Measurements from ENCODE around the gene MTMR10.

Gene MTMR10

DNA sequence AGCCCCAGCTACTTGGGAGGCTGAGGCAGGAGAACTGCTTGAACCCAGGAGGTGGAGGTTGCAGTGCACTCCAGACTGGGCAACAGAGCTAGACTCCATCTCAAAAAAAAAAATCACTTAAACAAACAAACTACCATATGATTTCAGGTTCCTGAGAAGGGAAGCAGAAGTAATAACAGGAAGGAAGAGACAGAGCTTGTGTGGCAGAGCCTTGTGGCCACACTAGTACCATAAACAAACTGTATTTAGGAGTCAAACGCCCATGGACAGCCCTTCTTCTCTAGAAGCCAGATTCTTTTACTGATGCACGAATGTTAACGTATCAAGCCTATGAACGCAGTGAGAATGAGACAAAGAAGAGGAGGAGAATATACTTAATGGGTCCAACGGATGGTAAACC lies 12.0 kb downstream of the MTMR10 start:
- TF ChIP-seq, protein P1, sequence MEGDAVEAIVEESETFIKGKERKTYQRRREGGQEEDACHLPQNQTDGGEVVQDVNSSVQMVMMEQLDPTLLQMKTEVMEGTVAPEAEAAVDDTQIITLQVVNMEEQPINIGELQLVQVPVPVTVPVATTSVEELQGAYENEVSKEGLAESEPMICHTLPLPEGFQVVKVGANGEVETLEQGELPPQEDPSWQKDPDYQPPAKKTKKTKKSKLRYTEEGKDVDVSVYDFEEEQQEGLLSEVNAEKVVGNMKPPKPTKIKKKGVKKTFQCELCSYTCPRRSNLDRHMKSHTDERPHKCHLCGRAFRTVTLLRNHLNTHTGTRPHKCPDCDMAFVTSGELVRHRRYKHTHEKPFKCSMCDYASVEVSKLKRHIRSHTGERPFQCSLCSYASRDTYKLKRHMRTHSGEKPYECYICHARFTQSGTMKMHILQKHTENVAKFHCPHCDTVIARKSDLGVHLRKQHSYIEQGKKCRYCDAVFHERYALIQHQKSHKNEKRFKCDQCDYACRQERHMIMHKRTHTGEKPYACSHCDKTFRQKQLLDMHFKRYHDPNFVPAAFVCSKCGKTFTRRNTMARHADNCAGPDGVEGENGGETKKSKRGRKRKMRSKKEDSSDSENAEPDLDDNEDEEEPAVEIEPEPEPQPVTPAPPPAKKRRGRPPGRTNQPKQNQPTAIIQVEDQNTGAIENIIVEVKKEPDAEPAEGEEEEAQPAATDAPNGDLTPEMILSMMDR (conservative IDR thresholded peaks at IDR 0.05; ENCODE audit: low read length), result no peak
- no peak overlapping the region for H3K4me3 ChIP-seq (ENCODE audit: low read length)
- DNase-seq (ENCODE audit: low read depth), result no peak

- no peak for DNase-seq (ENCODE audit: low read depth)
- TF ChIP-seq, protein P1 (conservative IDR thresholded peaks at IDR 0.05; ENCODE audit: low read length), result no peak
- H3K4me3 ChIP-seq (ENCODE audit: low read length), result no peak overlapping the region
Observed at GRCh38 chr15:30978328-30978727, 13.1 kb downstream of the MTMR10 start.

DNA sequence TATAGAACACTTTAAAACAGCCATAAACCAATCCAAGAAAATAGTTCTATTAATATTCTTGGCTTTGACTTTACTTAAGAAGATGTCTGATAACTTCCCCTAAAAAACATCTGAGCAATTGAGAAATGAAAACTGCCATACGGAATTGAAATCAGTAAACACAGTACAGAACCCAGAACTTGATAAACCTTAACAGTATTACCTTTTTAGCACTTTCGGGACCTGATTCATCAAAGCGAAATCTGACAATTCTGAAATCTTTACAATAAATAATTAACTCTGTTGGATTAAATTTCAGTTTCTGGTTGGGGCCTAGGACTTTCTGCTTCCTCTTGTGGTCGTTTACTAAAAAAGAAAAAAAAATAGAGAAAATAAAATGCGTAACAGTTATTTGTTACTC lies 17.3 kb downstream of the MTMR10 start:
- TF ChIP-seq, protein P1 (conservative IDR thresholded peaks at IDR 0.05; ENCODE audit: low read length), result no peak
- H3K4me3 ChIP-seq (ENCODE audit: low read length), result no peak overlapping the region
- DNase-seq (ENCODE audit: low read depth), result no peak

DNA sequence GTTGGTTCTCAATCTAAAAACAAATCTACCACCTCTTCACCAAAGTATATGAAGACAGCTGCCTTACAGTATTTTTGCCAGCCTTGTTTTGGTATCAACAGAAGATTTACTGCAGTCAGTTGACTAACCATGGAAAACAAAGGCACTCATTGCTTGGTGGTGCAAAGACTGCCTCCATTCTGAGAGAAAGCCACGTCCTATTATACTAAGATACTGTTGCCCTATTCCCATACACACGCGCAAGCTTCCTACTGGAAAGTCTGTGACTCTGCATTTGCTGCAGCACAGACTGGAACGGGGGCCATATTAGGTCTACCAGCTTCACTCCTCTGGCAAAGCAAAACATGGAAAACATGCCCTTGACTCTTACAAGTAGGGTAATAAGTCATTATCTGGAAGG lies 18.0 kb downstream of the MTMR10 start:
- no peak overlapping the region for H3K4me3 ChIP-seq (ENCODE audit: low read length)
- no peak for DNase-seq (ENCODE audit: low read depth)
- TF ChIP-seq, protein P1 (conservative IDR thresholded peaks at IDR 0.05; ENCODE audit: low read length), result no peak

DNA sequence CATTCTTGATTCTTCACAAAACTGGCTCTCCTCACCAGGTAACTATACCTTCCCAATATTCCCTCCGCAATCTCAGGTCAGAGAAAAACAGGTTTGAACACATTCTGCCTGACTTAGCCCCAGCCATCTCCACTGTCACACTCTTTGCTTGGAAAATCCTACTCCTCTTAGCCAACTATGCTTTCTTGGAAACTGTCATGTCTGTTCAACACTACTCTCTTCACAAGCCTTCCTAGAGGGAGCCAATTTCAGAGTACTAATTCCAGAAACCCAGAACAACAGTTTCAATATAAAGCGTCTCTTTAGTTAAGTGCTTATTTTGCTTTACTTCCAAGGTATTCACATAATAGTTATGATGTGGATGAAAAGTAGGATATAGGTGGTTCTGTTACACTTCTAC lies 21.7 kb downstream of the MTMR10 start:
- no peak overlapping the region for H3K4me3 ChIP-seq (ENCODE audit: low read length)
- TF ChIP-seq, protein P1 (conservative IDR thresholded peaks at IDR 0.05; ENCODE audit: low read length), result no peak
- DNase-seq (ENCODE audit: low read depth), result no peak

DNA sequence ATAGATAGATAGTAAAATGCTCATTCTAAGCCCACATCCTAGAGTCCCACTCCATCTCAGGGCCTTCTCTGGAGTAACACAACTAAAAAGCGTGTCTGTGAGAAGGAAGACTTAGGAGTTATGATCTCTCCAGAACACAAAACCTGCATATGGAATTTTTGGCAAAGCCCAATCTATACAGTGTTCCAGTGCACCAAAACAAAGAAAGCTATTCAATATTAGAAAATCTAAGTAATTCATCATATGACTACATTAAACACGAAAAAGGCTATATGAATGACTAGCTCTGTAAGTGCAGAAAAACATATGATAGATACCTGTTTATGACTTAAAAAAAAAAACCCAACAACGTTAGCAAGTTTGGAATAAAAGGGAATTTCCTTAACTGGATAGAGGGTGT lies 27.7 kb downstream of the MTMR10 start:
- TF ChIP-seq, protein P1 (conservative IDR thresholded peaks at IDR 0.05; ENCODE audit: low read length), result no peak
- DNase-seq (ENCODE audit: low read depth), result no peak
- H3K4me3 ChIP-seq (ENCODE audit: low read length), result no peak overlapping the region

DNA sequence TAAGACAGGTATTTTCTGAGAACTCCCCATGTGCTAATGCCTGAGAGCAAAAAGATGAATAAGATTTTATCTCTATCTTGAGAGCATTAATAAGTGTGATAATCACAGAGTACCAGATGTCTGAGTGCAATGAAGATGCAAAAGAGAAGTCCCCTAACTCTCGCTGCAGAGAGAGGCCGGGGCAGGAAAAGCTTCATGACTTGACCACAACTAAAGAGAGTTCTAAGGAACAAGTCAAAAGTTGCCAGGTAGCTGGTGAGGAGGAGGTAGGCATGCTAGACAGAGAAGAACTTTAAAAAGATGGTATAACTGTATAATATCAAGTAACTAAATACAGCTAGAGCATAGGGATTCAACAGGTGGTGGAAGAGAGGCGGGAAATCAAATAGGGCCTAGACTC lies 28.8 kb downstream of the MTMR10 start:
- TF ChIP-seq, protein P1 (conservative IDR thresholded peaks at IDR 0.05; ENCODE audit: low read length), result no peak
- DNase-seq (ENCODE audit: low read depth), result no peak
- H3K4me3 ChIP-seq (ENCODE audit: low read length), result no peak overlapping the region

All from AG10803 (cell line).